ENCODE measurements around the gene MPP2. TPM values are rescaled to one million over a fixed set of nuclear protein-coding genes. Genes with fewer than 3 reads are reported as not detected.
"Not testable (repeated sequence)": the region's sequence is repeated elsewhere in the genome, so short reads cannot be mapped to it uniquely, and the experiment has no call there.

MPP2 gene
- total and polyA plus RNA-seq, 3 donors from 2014 or later = 25.1 to 31.4 (median 25.8) TPM

DNA sequence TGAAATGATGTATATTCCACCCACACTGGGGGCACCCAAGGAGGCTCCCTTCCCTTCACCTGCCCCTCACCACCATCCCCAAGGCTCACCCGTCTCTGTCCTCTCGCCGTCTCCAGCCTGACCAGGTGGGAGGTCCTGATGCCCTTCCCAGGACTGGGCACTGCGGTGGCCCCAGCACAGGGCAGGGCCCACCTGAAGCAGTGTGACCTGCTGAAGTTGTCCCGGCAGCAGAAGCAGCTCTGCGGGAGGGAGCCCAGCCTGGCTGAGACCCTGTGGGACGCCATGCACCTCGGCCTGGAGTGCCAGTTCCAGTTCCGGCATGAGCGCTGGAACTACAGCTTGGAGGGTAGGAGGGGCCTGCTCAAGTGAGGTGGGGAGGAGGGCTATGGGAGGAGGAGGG, 25.0 kb upstream of the MPP2 start:
- no peak for TF ChIP-seq POLR2A (IDR thresholded peaks at IDR 0.05)
- TF ChIP-seq, protein P1, sequence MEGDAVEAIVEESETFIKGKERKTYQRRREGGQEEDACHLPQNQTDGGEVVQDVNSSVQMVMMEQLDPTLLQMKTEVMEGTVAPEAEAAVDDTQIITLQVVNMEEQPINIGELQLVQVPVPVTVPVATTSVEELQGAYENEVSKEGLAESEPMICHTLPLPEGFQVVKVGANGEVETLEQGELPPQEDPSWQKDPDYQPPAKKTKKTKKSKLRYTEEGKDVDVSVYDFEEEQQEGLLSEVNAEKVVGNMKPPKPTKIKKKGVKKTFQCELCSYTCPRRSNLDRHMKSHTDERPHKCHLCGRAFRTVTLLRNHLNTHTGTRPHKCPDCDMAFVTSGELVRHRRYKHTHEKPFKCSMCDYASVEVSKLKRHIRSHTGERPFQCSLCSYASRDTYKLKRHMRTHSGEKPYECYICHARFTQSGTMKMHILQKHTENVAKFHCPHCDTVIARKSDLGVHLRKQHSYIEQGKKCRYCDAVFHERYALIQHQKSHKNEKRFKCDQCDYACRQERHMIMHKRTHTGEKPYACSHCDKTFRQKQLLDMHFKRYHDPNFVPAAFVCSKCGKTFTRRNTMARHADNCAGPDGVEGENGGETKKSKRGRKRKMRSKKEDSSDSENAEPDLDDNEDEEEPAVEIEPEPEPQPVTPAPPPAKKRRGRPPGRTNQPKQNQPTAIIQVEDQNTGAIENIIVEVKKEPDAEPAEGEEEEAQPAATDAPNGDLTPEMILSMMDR (IDR thresholded peaks at IDR 0.05) = no peak
- Histone ChIP-seq H3K9me3 (no peaks in the 10 kb centered on the region), H3K27ac (no peak overlapping the region), H3K36me3 (ENCODE audit: low read depth, missing control alignments) (no peaks in the 10 kb centered on the region), H3K4me1 (no peaks in the 10 kb centered on the region), H3K27me3 (no peaks in the 10 kb centered on the region), H3K4me3 (no peak overlapping the region)
- no peak for DNase-seq
- intact Hi-C loops (cut with DNase I; ENCODE audit: low total_unique reads) = no loop called here
- 80 to 93% methylated on average over 10 of the region's 10 CpGs for WGBS, 2 donors

DNA sequence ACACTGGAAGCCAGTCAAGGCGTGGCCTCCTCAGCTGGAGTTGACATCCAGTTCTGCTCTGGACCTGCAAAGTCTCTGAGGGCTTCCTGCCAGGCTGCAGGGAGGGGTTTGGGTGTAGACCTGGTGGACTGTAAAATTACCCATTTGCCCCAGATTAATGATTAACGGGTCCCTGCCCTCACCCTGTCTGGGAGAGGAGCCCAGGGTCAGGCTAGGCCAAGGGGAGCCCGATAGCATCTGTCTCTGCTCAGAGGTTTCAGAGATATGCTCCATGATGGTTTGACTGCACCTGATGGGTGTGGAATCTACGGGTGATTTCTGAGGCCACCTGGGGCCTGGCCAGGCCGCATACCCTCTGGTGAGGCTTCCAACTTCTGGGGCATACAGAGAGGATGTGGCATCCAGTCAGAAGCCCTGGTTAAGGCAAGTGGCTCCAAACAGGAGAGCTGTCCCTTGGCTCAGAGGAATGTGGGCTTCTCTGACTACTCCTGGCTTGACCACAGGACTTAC, 23.8 kb upstream of the MPP2 start:
- H3K4me1 ChIP-seq = no peaks in the 10 kb centered on the region
- no peak overlapping the region for H3K4me3 ChIP-seq
- H3K36me3 ChIP-seq (ENCODE audit: low read depth, missing control alignments) = no peaks in the 10 kb centered on the region
- TF ChIP-seq, protein P1 (IDR thresholded peaks at IDR 0.05) = no peak
- TF ChIP-seq POLR2A (IDR thresholded peaks at IDR 0.05) = no peak
- intact Hi-C loops (cut with DNase I; ENCODE audit: low total_unique reads) = no loop called here
- H3K27ac ChIP-seq = no peak overlapping the region
- DNase-seq = no peak
- 81 to 96% methylated on average over 4 to 5 of the region's 5 CpGs for WGBS, 2 donors
- H3K9me3 ChIP-seq = no peaks in the 10 kb centered on the region
- no peaks in the 10 kb centered on the region for H3K27me3 ChIP-seq

DNA sequence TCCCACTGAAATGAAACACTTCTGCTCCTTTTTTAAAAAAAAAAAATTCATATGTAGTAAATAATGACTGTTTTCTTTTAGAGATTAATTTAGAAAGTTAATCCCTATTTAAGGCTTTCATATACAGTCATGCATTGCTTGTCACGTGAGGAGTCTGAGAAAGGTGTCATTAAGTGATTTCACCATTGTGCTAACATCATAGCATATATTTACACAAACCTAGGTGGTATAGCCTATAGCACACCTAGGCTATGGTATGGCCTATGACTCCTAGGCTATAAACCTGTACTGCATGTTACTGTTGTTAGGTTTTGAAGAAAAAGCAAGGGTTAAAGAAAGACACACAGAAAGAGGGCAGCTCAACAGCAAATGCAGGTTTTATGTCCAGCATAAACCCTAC, 21.3 kb upstream of the MPP2 start:
- Histone ChIP-seq H3K4me1 (no peaks in the 10 kb centered on the region), H3K27ac (no peak overlapping the region), H3K27me3 (no peaks in the 10 kb centered on the region), H3K36me3 (ENCODE audit: low read depth, missing control alignments) (no peaks in the 10 kb centered on the region), H3K4me3 (no peak overlapping the region), H3K9me3 (no peaks in the 10 kb centered on the region)
- WGBS, 2 donors = 83 to 84% methylated on average over 1 of the region's 1 CpG
- TF ChIP-seq POLR2A (IDR thresholded peaks at IDR 0.05) = no peak
- TF ChIP-seq, protein P1 (IDR thresholded peaks at IDR 0.05) = no peak
- intact Hi-C loops (cut with DNase I; ENCODE audit: low total_unique reads) = no loop called here
- no peak for DNase-seq

DNA sequence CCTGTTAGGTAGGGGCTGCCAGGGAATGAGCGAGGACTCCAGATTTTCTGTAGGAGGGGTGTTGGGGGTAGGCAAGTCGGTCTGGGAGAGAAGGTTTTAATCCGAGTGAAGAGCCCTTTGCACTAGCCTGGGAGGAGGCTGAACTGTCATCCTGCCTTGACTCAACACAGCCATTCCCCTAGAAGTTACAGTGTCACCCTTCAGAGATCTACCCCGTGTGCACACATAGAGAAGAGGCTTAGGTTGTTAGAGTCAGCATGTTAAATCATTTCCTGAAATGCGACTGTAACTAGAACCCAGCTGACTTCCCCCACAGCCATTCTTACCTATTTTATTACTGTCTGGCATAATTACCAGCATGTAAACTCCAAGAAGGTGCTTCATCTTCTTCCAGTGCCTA, 20.6 kb upstream of the MPP2 start:
- intact Hi-C loops (cut with DNase I; ENCODE audit: low total_unique reads); H3K36me3 ChIP-seq (ENCODE audit: low read depth, missing control alignments); H3K9me3 ChIP-seq; H3K4me3 ChIP-seq; H3K27ac ChIP-seq; DNase-seq; H3K27me3 ChIP-seq; H3K4me1 ChIP-seq: not testable (repeated sequence)
- 19 to 33% methylated on average over 5 of the region's 5 CpGs for WGBS, 2 donors

DNA sequence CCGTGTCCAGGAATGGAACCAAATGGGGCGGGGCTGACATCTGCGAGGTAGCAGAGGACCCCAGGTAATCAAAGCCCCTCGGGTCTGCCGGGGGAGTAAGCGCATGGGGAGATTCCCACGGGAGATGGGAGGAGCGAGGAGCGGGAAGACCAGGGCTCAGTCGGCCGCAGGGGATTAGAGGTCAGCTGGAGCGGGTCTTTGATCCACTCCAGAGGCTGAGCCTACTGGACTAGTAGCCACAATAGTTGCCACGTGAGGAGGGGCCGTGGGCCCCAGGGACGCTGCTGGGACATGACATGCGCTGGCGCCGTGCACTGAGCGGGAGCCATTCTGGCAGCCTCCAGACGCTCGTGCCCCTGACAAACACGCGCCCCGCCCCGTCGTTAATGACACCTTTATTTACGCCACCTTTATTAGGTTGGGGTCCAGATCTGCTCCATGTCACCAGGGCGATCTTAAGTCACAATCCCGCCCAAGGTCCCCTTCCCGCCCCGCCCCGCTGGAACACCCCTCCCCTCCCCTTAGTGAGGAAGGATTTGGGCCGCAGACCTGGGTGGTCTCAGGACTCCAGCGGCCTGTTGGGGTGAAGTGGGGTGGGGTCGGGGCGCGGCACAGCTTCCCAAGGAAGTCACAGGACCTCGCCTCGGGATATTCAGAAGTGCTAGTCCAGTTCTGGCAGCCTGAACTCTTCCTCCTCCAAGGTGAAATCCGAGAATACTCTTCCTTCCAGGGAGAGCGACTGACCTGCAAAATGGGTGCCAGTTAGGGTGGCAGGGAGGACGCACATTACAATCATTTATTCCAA, 19.9 kb upstream of the MPP2 start:
- no peaks in the 10 kb centered on the region for H3K27me3 ChIP-seq
- peak overlapping the region in 1 of 2 donors; percentile 25 for H3K4me3 ChIP-seq
- DNase-seq = peak; percentile 20
- no peaks in the 10 kb centered on the region for H3K36me3 ChIP-seq (ENCODE audit: low read depth, missing control alignments)
- no peaks in the 10 kb centered on the region for H3K4me1 ChIP-seq
- H3K27ac ChIP-seq = no peak overlapping the region
- WGBS, 2 donors = 3 to 4% methylated on average over 12 to 42 of the region's 42 CpGs
- intact Hi-C loops (cut with DNase I; ENCODE audit: low total_unique reads) = no loop called here
- H3K9me3 ChIP-seq = no peaks in the 10 kb centered on the region
- TF ChIP-seq, protein P1 (IDR thresholded peaks at IDR 0.05) = no peak
- no peak for TF ChIP-seq POLR2A (IDR thresholded peaks at IDR 0.05)

All from testis (tissue), 3 donors.